GM12872 (cell line): ENCODE results near the gene RASGEF1C.

Experiments used
- CTCF ChIP-seq: IDR thresholded peaks from 3 replicates; pipeline ENCODE4 v1.5.1; 2011; ENCODE audit warnings: low read depth, mild to moderate bottlenecking, low read length, moderate library complexity; ENCODE audit not compliant: insufficient read depth

RASGEF1C gene

DNA sequence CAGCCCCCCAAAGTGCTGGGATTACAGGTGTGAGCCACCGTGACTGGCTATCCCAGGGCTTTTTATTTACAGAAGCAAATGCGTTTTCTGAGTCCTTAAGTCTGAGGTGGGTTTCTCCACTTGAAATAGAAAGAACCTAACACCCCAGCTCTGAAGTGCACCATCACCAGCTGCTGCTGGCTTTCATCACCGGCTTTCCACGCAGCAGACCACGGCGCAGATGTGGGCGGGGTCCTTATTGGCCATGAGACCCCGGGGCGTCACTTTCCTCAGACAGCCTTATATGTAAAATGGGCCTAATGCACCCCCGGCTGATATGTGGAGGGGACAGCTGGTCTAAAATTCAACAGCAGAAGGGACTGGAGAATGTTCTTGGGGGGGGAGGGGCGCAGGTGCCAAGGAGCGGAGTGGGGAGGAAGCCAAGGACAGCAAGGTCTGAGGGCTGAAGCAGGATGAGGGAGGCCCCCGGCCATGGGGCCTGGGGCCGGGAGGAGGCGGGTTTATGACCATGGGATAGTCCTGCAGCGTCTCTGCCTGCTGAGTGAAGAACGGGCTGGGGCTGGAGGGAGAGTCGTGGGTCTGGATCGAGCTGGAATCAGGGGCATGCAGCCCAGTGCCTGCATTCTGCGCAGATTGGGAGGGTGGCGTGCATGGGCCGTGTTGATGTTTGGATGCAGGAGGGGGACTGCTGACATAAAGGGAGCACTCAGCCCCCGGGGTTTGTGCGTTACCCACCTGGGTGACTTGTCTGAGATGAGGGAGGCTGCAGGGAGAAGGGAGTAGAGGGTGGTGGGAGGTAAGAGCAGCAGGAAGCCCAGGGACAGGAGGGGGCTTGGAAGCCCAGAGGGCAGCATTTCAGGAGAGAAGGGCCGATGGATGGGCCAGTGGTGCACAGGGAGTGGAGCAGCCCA, 30.2 kb downstream of the RASGEF1C start:
- TF ChIP-seq CTCF: no peak

- no peak for TF ChIP-seq CTCF
These were observed 32.8 kb downstream of the RASGEF1C start for GRCh38 chr5:180176191-180176590.

GRCh38 chr5:180175015-180175431, 34.0 kb downstream of the RASGEF1C start:
- no peak for TF ChIP-seq CTCF

GRCh38 chr5:180174587-180174972, 34.4 kb downstream of the RASGEF1C start:
- no peak for TF ChIP-seq CTCF

GRCh38 chr5:180173875-180174586, 35.0 kb downstream of the RASGEF1C start:
- no peak for TF ChIP-seq CTCF

- TF ChIP-seq CTCF: no peak
These were observed 35.8 kb downstream of the RASGEF1C start for GRCh38 chr5:180173198-180173544.

- TF ChIP-seq CTCF: no peak
These were observed 36.4 kb downstream of the RASGEF1C start for GRCh38 chr5:180172447-180173197.
